ENCODE results near the gene SCN2A. TPM values are rescaled to one million over a fixed set of nuclear protein-coding genes. Genes with fewer than 3 reads are reported as not detected.

The SCN2A gene
- total RNA-seq, 2 donors from 2014 or later, result 1.8 TPM; not detected in 1

DNA sequence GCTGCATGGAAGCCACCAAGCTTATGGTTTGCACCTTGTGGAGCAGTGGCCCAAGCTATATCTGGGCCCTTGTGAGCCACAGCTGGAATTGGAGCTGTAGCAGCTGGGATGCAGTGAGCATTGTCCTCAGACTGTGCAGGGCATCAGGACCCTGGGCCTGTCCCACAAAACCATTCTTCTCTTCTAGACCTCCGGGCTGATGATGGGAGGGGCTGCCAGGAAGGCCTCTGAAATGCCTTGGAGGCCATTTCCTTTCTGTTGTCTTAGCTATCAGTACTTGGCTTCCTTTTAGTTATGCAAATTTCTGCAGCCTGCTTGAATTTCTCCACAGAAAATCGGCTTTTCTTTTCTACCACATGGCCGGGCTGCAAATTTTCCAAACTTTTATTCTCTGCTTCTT, 183.9 kb downstream of the SCN2A start:
- TF ChIP-seq, protein P1, sequence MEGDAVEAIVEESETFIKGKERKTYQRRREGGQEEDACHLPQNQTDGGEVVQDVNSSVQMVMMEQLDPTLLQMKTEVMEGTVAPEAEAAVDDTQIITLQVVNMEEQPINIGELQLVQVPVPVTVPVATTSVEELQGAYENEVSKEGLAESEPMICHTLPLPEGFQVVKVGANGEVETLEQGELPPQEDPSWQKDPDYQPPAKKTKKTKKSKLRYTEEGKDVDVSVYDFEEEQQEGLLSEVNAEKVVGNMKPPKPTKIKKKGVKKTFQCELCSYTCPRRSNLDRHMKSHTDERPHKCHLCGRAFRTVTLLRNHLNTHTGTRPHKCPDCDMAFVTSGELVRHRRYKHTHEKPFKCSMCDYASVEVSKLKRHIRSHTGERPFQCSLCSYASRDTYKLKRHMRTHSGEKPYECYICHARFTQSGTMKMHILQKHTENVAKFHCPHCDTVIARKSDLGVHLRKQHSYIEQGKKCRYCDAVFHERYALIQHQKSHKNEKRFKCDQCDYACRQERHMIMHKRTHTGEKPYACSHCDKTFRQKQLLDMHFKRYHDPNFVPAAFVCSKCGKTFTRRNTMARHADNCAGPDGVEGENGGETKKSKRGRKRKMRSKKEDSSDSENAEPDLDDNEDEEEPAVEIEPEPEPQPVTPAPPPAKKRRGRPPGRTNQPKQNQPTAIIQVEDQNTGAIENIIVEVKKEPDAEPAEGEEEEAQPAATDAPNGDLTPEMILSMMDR (IDR thresholded peaks at IDR 0.05), result no peak
- Histone ChIP-seq H3K4me3 (no peak overlapping the region), H3K9me3 (no peaks in the 10 kb centered on the region), H3K4me1 (ENCODE audit: control insufficient read depth in 1 of 2, low read depth in 2 of 2) (no peaks in the 10 kb centered on the region), H3K36me3 (no peaks in the 10 kb centered on the region), H3K27me3 (replicated peaks; ENCODE audit: insufficient read depth) (no peaks in the 10 kb centered on the region), H3K27ac (no peak overlapping the region)
- DNase-seq (ENCODE audit: low spot score) (no peak), ATAC-seq (ENCODE audit: insufficient number of reproducible peaks, low FRiP score, low read depth) (no peak)

DNA sequence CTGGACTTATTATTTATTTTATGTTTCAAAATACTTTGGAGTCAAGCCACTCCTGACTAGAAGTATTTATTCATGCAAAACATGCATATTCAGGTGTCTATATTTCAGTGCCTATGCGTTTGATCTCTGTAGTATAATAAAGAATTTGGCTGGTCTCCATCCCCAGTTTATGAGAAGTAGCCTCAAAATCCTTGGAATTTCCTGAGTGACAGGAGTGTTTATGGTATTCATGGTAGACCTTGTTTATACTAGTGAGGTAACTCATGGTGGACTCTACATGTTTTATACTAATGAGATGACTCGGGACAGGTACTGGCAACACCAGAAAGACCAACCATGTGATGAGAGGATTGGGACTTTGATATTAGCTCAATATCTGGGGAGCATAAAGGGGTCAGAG, 186.3 kb downstream of the SCN2A start:
- no peaks in the 10 kb centered on the region for H3K36me3 ChIP-seq
- H3K9me3 ChIP-seq, result no peaks in the 10 kb centered on the region
- H3K4me3 ChIP-seq, result no peak overlapping the region
- no peaks in the 10 kb centered on the region for H3K4me1 ChIP-seq (ENCODE audit: control insufficient read depth in 1 of 2, low read depth in 2 of 2)
- TF ChIP-seq, protein P1 (IDR thresholded peaks at IDR 0.05), result no peak
- H3K27me3 ChIP-seq (replicated peaks; ENCODE audit: insufficient read depth), result no peaks in the 10 kb centered on the region
- no peak for DNase-seq (ENCODE audit: low spot score)
- ATAC-seq (ENCODE audit: insufficient number of reproducible peaks, low FRiP score, low read depth), result no peak
- no peak overlapping the region for H3K27ac ChIP-seq

DNA sequence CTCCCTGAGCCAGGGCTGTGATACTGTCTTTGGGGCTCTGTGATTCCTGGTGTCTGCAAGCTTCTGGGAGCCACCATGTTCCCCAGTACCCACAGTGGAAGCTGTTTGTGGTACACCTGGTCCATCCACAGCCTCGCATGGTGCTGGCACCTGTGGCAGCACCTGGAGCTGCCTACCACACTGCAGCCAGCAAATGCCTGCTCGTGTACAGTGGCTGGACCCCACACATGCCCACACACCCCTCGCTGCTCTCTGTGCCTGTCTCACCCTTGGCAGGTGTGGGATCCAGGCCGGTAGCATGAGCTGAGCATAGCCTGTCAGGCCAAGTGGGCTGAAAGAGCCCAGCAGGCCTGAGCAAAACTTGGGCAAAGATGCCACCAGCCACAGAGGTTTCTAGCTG, 188.5 kb downstream of the SCN2A start:
- Histone ChIP-seq H3K36me3 (no peaks in the 10 kb centered on the region), H3K4me1 (ENCODE audit: control insufficient read depth in 1 of 2, low read depth in 2 of 2) (no peaks in the 10 kb centered on the region), H3K27ac (no peak overlapping the region), H3K27me3 (replicated peaks; ENCODE audit: insufficient read depth) (no peaks in the 10 kb centered on the region), H3K4me3 (no peak overlapping the region), H3K9me3 (no peaks in the 10 kb centered on the region)
- TF ChIP-seq, protein P1 (IDR thresholded peaks at IDR 0.05), result no peak
- ATAC-seq (ENCODE audit: insufficient number of reproducible peaks, low FRiP score, low read depth), result no peak
- DNase-seq (ENCODE audit: low spot score), result no peak

GRCh38 chr2:165428926-165429325, 189.7 kb downstream of the SCN2A start:
- no peaks in the 10 kb centered on the region for H3K4me1 ChIP-seq (ENCODE audit: control insufficient read depth in 1 of 2, low read depth in 2 of 2)

GRCh38 chr2:165431014-165431413, 191.8 kb downstream of the SCN2A start:
- no peaks in the 10 kb centered on the region for H3K4me1 ChIP-seq (ENCODE audit: control insufficient read depth in 1 of 2, low read depth in 2 of 2)
- no peaks in the 10 kb centered on the region for H3K27me3 ChIP-seq (replicated peaks; ENCODE audit: insufficient read depth)
- H3K4me3 ChIP-seq, result no peak overlapping the region
- DNase-seq (ENCODE audit: low spot score) (no peak), ATAC-seq (ENCODE audit: insufficient number of reproducible peaks, low FRiP score, low read depth) (no peak)
- H3K27ac ChIP-seq, result no peak overlapping the region
- TF ChIP-seq, protein P1 (IDR thresholded peaks at IDR 0.05), result no peak
- no peaks in the 10 kb centered on the region for H3K36me3 ChIP-seq
- no peaks in the 10 kb centered on the region for H3K9me3 ChIP-seq

More at GRCh38 chr2:165428926-165429325, 189.7 kb downstream of the SCN2A start:
- Histone ChIP-seq H3K27ac (no peak overlapping the region), H3K36me3 (no peaks in the 10 kb centered on the region), H3K27me3 (replicated peaks; ENCODE audit: insufficient read depth) (no peaks in the 10 kb centered on the region), H3K9me3 (no peaks in the 10 kb centered on the region), H3K4me3 (no peak overlapping the region)
- TF ChIP-seq, protein P1 (IDR thresholded peaks at IDR 0.05), result no peak
- no peak for ATAC-seq (ENCODE audit: insufficient number of reproducible peaks, low FRiP score, low read depth)
- DNase-seq (ENCODE audit: low spot score), result no peak

Measured in thoracic aorta (tissue), 2 donors.